ENCODE measurements around the gene SMCO4. TPM values are rescaled to one million over a fixed set of nuclear protein-coding genes. Genes with fewer than 3 reads are reported as not detected.

Gene SMCO4
- total RNA-seq, 1 donor from 2014 or later: 73.5 TPM

GRCh38 chr11:93493252-93493897 lies 49.8 kb downstream of the SMCO4 start:
- peaks cover 11% of the 10 kb centered on the region for H3K36me3 ChIP-seq
- no peak overlapping the region for H3K27ac ChIP-seq
- no peaks in the 10 kb centered on the region for H3K9me3 ChIP-seq
- no peak overlapping the region for H3K4me3 ChIP-seq
- ATAC-seq (peak in 1 of 2 donors; percentile 20), DNase-seq (no peak)
- TF ChIP-seq CTCF (IDR thresholded peaks at IDR 0.05): no peak
- no peaks in the 10 kb centered on the region for H3K27me3 ChIP-seq (ENCODE audit: low read depth)
- no peaks in the 10 kb centered on the region for H3K4me1 ChIP-seq
- intact Hi-C loops (cut with DNase I): no loop called here

- Histone ChIP-seq H3K36me3 (peaks cover 11% of the 10 kb centered on the region), H3K4me1 (no peaks in the 10 kb centered on the region), H3K4me3 (no peak overlapping the region), H3K27ac (no peak overlapping the region), H3K27me3 (ENCODE audit: low read depth) (no peaks in the 10 kb centered on the region), H3K9me3 (no peaks in the 10 kb centered on the region)
- no peak for DNase-seq
- no peak for ATAC-seq
- TF ChIP-seq CTCF (IDR thresholded peaks at IDR 0.05): no peak
- intact Hi-C loops (cut with DNase I): no loop called here
Measured at GRCh38 chr11:93492464-93493251, 50.5 kb downstream of the SMCO4 start.

- no peak for DNase-seq
Measured at GRCh38 chr11:93491973-93492372, 51.2 kb downstream of the SMCO4 start.

GRCh38 chr11:93490996-93491618 lies 52.1 kb downstream of the SMCO4 start:
- Histone ChIP-seq H3K4me3 (no peak overlapping the region), H3K27me3 (ENCODE audit: low read depth) (no peaks in the 10 kb centered on the region), H3K27ac (no peak overlapping the region), H3K4me1 (no peaks in the 10 kb centered on the region), H3K9me3 (no peaks in the 10 kb centered on the region), H3K36me3 (peaks cover 6% of the 10 kb centered on the region)
- intact Hi-C loops (cut with DNase I): no loop called here
- no peak for TF ChIP-seq CTCF (IDR thresholded peaks at IDR 0.05)
- DNase-seq (no peak), ATAC-seq (no peak)

More at GRCh38 chr11:93491973-93492372, 51.2 kb downstream of the SMCO4 start:
- no peak for ATAC-seq
- Histone ChIP-seq H3K27me3 (ENCODE audit: low read depth) (no peaks in the 10 kb centered on the region), H3K9me3 (no peaks in the 10 kb centered on the region), H3K27ac (no peak overlapping the region), H3K4me3 (no peak overlapping the region), H3K4me1 (no peaks in the 10 kb centered on the region), H3K36me3 (peaks cover 11% of the 10 kb centered on the region)
- no peak for TF ChIP-seq CTCF (IDR thresholded peaks at IDR 0.05)
- intact Hi-C loops (cut with DNase I): no loop called here

GRCh38 chr11:93489841-93490240 lies 53.4 kb downstream of the SMCO4 start:
- no peak for TF ChIP-seq CTCF (IDR thresholded peaks at IDR 0.05)
- ATAC-seq: no peak
- no peak overlapping the region for H3K4me3 ChIP-seq
- intact Hi-C loops (cut with DNase I): no loop called here
- no peaks in the 10 kb centered on the region for H3K36me3 ChIP-seq
- no peak overlapping the region for H3K27ac ChIP-seq
- DNase-seq: no peak
- no peaks in the 10 kb centered on the region for H3K27me3 ChIP-seq (ENCODE audit: low read depth)
- no peaks in the 10 kb centered on the region for H3K4me1 ChIP-seq
- no peaks in the 10 kb centered on the region for H3K9me3 ChIP-seq

All from lower lobe of right lung (tissue), 2 donors.